Measurements from ENCODE around the gene PCBD1. TPM values are rescaled to one million over a fixed set of nuclear protein-coding genes. Genes with fewer than 3 reads are reported as not detected.

PCBD1 gene
- total RNA-seq, 1 donor from 2014 or later = 54.6 TPM

DNA sequence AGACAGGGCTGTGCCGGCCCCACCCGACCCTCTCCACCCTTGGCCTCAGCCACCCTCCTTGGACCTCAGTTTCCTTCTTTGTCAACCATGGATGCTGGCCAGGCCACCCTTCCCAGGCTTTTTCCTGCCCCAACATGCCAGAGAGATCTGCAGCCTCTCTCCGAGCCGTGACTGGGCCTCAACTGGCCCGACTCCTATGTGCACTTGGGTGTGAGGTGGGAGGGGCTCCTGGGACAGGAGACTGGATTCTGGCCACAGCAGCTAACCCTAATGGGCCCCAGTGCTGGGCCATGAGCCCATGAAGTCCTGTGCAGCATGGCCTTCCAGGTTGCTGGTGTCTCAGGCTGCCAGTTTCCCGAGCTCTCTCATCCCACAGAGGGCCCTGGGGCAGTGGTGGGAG lies 47.7 kb upstream of the PCBD1 start:
- Mint-ChIP-seq H3K4me1 (ENCODE audit: low read depth, unreplicated experiment) (peaks cover 9% of the 10 kb centered on the region), H3K9me3 (ENCODE audit: unreplicated experiment) (no peaks in the 10 kb centered on the region), H3K36me3 (ENCODE audit: low read depth, unreplicated experiment) (no peaks in the 10 kb centered on the region), H3K27ac (ENCODE audit: unreplicated experiment) (no peak overlapping the region), H3K4me3 (ENCODE audit: unreplicated experiment) (no peak overlapping the region), H3K27me3 (ENCODE audit: low read depth, unreplicated experiment) (peaks cover 66% of the 10 kb centered on the region)
- no peaks in the 10 kb centered on the region for H4K20me1 ChIP-seq (ENCODE audit: insufficient read depth, low read length)
- H3K4me1 ChIP-seq (ENCODE audit: insufficient read depth, low read length) = peaks cover 5% of the 10 kb centered on the region
- no peak overlapping the region for H2AFZ ChIP-seq (ENCODE audit: low read depth, low read length)
- H3K9me3 ChIP-seq (ENCODE audit: insufficient read depth, low read depth, low read length) = no peaks in the 10 kb centered on the region
- no peak overlapping the region for H3K4me3 ChIP-seq (ENCODE audit: insufficient read depth, low read depth, low read length)
- H3K27ac ChIP-seq (ENCODE audit: low read depth, low read length) = no peak overlapping the region
- H3K27me3 ChIP-seq (ENCODE audit: insufficient read depth, low read length) = peaks cover 29% of the 10 kb centered on the region
- H3K36me3 ChIP-seq (ENCODE audit: insufficient read depth, low read length) = no peaks in the 10 kb centered on the region
- DNase-seq (ENCODE audit: low read depth) (no peak), FAIRE-seq (no peak)
- H3K9ac ChIP-seq (ENCODE audit: low read length) = no peak overlapping the region
- no peak overlapping the region for H3K4me2 ChIP-seq (ENCODE audit: low read length)
- H3K79me2 ChIP-seq (ENCODE audit: insufficient read depth, low read length) = no peaks in the 10 kb centered on the region
- TF ChIP-seq EZH2 (IDR thresholded peaks at IDR 0.05; ENCODE audit: insufficient read depth, low read length) = no peak
- TF ChIP-seq, protein P1, sequence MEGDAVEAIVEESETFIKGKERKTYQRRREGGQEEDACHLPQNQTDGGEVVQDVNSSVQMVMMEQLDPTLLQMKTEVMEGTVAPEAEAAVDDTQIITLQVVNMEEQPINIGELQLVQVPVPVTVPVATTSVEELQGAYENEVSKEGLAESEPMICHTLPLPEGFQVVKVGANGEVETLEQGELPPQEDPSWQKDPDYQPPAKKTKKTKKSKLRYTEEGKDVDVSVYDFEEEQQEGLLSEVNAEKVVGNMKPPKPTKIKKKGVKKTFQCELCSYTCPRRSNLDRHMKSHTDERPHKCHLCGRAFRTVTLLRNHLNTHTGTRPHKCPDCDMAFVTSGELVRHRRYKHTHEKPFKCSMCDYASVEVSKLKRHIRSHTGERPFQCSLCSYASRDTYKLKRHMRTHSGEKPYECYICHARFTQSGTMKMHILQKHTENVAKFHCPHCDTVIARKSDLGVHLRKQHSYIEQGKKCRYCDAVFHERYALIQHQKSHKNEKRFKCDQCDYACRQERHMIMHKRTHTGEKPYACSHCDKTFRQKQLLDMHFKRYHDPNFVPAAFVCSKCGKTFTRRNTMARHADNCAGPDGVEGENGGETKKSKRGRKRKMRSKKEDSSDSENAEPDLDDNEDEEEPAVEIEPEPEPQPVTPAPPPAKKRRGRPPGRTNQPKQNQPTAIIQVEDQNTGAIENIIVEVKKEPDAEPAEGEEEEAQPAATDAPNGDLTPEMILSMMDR (IDR thresholded peaks at IDR 0.05; ENCODE audit: insufficient read depth, low read depth, low read length) = no peak

DNA sequence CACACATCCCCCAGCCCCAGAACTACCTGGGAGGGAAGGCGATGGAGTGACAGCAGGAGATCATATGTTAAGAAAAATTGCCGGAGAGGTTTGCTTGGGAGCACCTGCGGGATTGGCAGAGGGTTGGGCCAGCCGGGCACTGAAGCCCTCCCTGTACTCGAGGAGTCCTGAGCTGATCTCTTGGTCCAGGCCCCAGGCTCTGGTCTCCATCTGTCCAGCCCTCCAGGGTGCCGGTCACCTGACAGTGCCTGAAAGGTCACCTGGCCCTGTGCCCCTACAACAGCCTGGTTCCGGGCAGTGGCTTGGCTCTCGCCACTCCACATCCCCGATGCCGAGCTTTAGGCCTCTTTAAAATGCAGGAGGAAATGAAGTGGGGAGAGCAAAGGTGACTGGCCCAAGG lies 47.3 kb upstream of the PCBD1 start:
- H3K9ac ChIP-seq (ENCODE audit: low read length) = no peak overlapping the region
- Mint-ChIP-seq H3K36me3 (ENCODE audit: low read depth, unreplicated experiment) (no peaks in the 10 kb centered on the region), H3K4me1 (ENCODE audit: low read depth, unreplicated experiment) (peaks cover 14% of the 10 kb centered on the region), H3K9me3 (ENCODE audit: unreplicated experiment) (no peaks in the 10 kb centered on the region), H3K4me3 (ENCODE audit: unreplicated experiment) (no peak overlapping the region), H3K27ac (ENCODE audit: unreplicated experiment) (no peak overlapping the region), H3K27me3 (ENCODE audit: low read depth, unreplicated experiment) (peaks cover 64% of the 10 kb centered on the region)
- TF ChIP-seq, protein P1 (IDR thresholded peaks at IDR 0.05; ENCODE audit: insufficient read depth, low read depth, low read length) = no peak
- TF ChIP-seq EZH2 (IDR thresholded peaks at IDR 0.05; ENCODE audit: insufficient read depth, low read length) = no peak
- no peaks in the 10 kb centered on the region for H3K79me2 ChIP-seq (ENCODE audit: insufficient read depth, low read length)
- H3K27me3 ChIP-seq (ENCODE audit: insufficient read depth, low read length) = peaks cover 29% of the 10 kb centered on the region
- peaks cover under 1% of the 10 kb centered on the region for H4K20me1 ChIP-seq (ENCODE audit: insufficient read depth, low read length)
- no peaks in the 10 kb centered on the region for H3K9me3 ChIP-seq (ENCODE audit: insufficient read depth, low read depth, low read length)
- FAIRE-seq (no peak), DNase-seq (ENCODE audit: low read depth) (no peak)
- no peak overlapping the region for H3K4me3 ChIP-seq (ENCODE audit: insufficient read depth, low read depth, low read length)
- peaks cover 9% of the 10 kb centered on the region for H3K4me1 ChIP-seq (ENCODE audit: insufficient read depth, low read length)
- no peak overlapping the region for H2AFZ ChIP-seq (ENCODE audit: low read depth, low read length)
- no peaks in the 10 kb centered on the region for H3K36me3 ChIP-seq (ENCODE audit: insufficient read depth, low read length)
- no peak overlapping the region for H3K27ac ChIP-seq (ENCODE audit: low read depth, low read length)
- H3K4me2 ChIP-seq (ENCODE audit: low read length) = no peak overlapping the region

DNA sequence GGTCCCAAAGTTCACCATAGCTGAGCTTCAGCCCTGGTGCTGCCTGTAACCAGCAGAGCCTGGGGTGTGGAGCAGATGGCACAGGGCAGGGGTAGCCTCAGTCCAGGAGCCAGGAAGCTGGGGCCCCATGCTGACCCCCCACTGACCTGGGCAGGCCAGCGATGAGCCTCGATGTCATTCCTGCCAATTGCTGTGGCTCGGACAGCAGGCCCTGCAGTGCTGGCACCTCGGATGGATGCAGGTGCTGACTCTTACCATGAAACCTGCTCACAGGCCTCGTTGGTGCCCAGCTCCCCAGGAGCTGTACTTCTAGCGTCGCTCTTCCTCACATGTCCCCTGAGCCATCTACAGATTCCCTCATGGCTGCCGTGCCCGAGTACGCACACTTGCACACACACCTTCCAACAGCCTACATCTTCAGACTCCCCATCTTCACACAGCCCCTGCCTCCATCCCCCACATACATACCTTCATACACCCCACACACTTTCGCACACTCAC lies 46.8 kb upstream of the PCBD1 start:
- Histone ChIP-seq H3K27me3 (ENCODE audit: insufficient read depth, low read length) (peaks cover 30% of the 10 kb centered on the region), H3K79me2 (ENCODE audit: insufficient read depth, low read length) (no peaks in the 10 kb centered on the region), H3K36me3 (ENCODE audit: insufficient read depth, low read length) (no peaks in the 10 kb centered on the region), H3K4me1 (ENCODE audit: insufficient read depth, low read length) (peaks cover 10% of the 10 kb centered on the region), H4K20me1 (ENCODE audit: insufficient read depth, low read length) (peaks cover 3% of the 10 kb centered on the region), H3K4me2 (ENCODE audit: low read length) (no peak overlapping the region), H2AFZ (ENCODE audit: low read depth, low read length) (no peak overlapping the region), H3K9me3 (ENCODE audit: insufficient read depth, low read depth, low read length) (no peaks in the 10 kb centered on the region), H3K27ac (ENCODE audit: low read depth, low read length) (no peak overlapping the region), H3K4me3 (ENCODE audit: insufficient read depth, low read depth, low read length) (no peak overlapping the region), H3K9ac (ENCODE audit: low read length) (no peak overlapping the region)
- H3K27ac Mint-ChIP-seq (ENCODE audit: unreplicated experiment) = no peak overlapping the region
- no peaks in the 10 kb centered on the region for H3K9me3 Mint-ChIP-seq (ENCODE audit: unreplicated experiment)
- H3K36me3 Mint-ChIP-seq (ENCODE audit: low read depth, unreplicated experiment) = no peaks in the 10 kb centered on the region
- H3K4me3 Mint-ChIP-seq (ENCODE audit: unreplicated experiment) = no peak overlapping the region
- peaks cover 15% of the 10 kb centered on the region for H3K4me1 Mint-ChIP-seq (ENCODE audit: low read depth, unreplicated experiment)
- DNase-seq (ENCODE audit: low read depth) (no peak), FAIRE-seq (no peak)
- H3K27me3 Mint-ChIP-seq (ENCODE audit: low read depth, unreplicated experiment) = peaks cover 60% of the 10 kb centered on the region
- TF ChIP-seq, protein P1 (IDR thresholded peaks at IDR 0.05; ENCODE audit: insufficient read depth, low read depth, low read length) = no peak
- TF ChIP-seq EZH2 (IDR thresholded peaks at IDR 0.05; ENCODE audit: insufficient read depth, low read length) = no peak
